IPS DF 4.7 (cell line): ENCODE results near the gene USH2A.

Experiments
- DNase-seq: peaks from one replicate; pipeline ENCODE4 v3.0.0-alpha.2; 2013; ENCODE audit warnings: low spot score; ENCODE audit errors: extremely low read depth

Gene USH2A, protein sequence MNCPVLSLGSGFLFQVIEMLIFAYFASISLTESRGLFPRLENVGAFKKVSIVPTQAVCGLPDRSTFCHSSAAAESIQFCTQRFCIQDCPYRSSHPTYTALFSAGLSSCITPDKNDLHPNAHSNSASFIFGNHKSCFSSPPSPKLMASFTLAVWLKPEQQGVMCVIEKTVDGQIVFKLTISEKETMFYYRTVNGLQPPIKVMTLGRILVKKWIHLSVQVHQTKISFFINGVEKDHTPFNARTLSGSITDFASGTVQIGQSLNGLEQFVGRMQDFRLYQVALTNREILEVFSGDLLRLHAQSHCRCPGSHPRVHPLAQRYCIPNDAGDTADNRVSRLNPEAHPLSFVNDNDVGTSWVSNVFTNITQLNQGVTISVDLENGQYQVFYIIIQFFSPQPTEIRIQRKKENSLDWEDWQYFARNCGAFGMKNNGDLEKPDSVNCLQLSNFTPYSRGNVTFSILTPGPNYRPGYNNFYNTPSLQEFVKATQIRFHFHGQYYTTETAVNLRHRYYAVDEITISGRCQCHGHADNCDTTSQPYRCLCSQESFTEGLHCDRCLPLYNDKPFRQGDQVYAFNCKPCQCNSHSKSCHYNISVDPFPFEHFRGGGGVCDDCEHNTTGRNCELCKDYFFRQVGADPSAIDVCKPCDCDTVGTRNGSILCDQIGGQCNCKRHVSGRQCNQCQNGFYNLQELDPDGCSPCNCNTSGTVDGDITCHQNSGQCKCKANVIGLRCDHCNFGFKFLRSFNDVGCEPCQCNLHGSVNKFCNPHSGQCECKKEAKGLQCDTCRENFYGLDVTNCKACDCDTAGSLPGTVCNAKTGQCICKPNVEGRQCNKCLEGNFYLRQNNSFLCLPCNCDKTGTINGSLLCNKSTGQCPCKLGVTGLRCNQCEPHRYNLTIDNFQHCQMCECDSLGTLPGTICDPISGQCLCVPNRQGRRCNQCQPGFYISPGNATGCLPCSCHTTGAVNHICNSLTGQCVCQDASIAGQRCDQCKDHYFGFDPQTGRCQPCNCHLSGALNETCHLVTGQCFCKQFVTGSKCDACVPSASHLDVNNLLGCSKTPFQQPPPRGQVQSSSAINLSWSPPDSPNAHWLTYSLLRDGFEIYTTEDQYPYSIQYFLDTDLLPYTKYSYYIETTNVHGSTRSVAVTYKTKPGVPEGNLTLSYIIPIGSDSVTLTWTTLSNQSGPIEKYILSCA (N-terminal part only)

GRCh38 chr1:216422821-216423520, at the start of gene USH2A:
Gene USH2A (minus strand): TSS chr1:216423448. CDS start chr1:216422336, 1,112 bp downstream.
- no peak for DNase-seq

DNA sequence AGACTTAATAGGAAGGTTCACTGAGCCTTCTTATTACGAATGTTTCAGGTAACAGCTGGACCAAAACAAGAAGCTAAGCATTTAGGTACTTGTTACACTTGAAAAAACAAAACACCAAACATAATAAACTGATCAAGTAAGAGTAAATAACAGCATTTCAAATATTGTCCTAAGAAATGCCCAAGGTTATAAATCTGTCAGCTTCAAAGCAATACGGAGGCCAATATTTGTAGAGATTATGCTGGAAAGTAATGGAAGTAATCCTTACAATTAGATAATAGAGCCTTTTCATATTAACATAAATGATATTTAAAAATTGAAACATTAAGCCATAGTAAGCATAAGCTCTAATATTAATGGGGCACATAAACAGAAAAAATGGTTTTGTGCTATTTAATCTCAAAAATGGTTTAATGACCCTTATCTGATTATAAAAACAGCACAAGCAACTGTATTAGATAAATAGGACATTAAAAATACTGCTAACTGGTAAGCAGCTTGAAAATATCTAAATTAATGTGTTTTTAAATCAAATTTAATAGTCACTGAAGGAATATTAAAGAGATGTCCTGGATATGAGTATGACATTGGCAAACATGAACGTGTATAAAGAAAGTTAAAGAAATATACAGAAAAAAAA, 43.0 kb upstream of the USH2A start:
- no peak for DNase-seq

GRCh38 chr1:216464489-216464888, 41.2 kb upstream of the USH2A start:
- DNase-seq = no peak

- no peak for DNase-seq
Observed at GRCh38 chr1:216462066-216462775, 39.0 kb upstream of the USH2A start.

DNA sequence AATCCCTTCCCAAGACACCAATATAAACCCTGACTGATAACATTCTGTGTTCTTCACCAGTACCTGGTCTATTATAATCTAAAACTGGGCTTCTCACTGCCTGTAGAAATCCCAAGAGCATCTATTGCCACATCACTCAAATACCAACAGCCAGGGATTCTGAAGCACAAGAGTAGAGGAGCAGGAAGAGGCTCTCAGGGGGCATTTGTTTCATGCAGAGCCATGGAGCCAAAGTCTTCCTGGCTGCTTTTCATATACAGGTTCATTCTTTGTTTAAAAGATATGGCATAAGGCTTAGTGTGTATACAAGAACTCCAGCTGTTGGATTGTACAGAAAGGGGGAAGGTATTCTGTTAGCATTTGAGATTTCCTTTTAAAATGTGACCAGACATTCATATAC, 38.2 kb upstream of the USH2A start:
- no peak for DNase-seq

- no peak for DNase-seq
Observed at GRCh38 chr1:216459651-216460207, 36.5 kb upstream of the USH2A start.

GRCh38 chr1:216458812-216459211, 35.6 kb upstream of the USH2A start:
- DNase-seq = no peak

GRCh38 chr1:216457356-216457755, 34.1 kb upstream of the USH2A start:
- DNase-seq = no peak

DNA sequence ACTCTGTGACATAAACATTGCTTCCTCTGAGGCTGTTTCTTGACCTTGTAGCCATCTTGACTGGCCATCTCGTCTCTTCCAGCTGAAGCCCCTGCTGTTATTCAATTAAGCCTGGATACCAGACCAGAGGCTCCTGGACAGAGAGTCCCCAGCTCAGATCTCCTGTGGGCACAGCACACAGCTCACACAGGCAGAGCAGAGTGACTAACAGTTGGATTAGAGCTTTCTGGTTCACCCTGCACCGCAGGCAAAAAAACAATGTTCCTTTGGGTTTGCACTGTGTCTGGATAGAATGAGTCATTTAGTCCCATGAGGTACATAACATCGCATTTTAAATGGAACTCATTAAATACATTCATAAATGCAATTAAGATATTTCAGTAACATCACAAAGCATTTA, 33.4 kb upstream of the USH2A start:
- DNase-seq = peak; percentile 2

- no peak for DNase-seq
Observed at GRCh38 chr1:216453777-216454176, 30.5 kb upstream of the USH2A start.

DNA sequence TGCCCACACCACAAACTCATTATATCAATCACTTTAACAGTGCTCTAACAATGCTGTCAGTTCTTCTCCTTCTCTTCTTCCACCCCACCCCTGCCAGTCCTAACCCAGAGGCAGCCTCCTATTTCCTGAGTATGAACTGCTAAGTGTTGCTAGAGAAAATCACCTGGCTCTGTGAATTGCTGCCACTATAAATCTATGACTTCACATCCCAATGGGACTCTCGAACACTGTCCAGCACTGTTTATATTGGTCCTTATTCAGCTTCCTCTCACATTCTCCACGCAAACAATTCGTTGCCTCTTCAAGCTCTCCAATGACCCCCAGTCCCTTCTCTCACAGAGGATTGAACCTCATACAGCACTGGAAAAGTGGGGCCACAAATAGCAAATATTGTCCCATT, 27.0 kb upstream of the USH2A start:
- DNase-seq = no peak

DNA sequence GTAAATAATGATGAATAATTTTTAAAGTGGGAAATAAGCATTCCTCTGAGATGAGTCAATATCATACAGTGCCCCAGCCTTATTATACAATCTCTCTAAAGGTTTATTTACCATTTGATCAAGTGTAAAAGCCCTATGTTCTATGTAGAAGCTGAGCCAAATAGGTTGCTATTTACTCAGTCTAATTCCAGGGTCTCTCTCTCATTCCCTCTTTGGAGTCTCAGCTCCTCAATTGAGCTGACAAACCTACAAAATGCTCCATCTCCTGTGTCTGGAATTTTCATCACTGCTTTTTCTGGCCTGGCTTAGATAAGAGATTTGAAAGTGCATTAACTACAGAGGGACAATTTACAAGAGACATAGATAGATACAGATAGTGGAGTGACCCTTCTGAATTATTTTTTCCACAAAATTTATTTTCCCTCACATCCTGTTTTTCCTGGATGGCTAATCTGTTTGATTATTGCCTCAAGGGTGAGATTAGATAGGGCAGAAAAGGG, 24.8 kb upstream of the USH2A start:
- DNase-seq = no peak

GRCh38 chr1:216437603-216438002, 14.4 kb upstream of the USH2A start:
- DNase-seq = no peak

DNA sequence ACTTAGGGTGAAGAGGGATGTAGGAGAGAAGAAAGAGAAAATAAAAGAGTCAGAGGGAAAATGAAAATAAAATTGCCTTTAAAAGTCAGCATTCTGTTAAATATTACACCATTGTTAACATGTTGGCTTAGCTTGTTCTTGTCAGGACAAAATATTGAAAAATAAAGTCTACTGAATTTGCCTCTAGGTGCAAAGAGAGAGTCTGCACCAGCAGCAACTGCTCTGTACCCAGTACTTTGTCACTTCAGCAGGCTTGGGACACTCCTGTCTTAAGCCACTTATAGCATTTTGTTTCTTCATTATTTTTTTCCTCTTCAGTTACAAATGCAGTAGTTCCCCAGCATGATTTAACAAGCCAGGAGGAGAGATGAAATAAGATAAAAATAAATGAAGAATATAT, 11.0 kb upstream of the USH2A start:
- no peak for DNase-seq

GRCh38 chr1:216433175-216433574, 9.9 kb upstream of the USH2A start:
- no peak for DNase-seq

DNA sequence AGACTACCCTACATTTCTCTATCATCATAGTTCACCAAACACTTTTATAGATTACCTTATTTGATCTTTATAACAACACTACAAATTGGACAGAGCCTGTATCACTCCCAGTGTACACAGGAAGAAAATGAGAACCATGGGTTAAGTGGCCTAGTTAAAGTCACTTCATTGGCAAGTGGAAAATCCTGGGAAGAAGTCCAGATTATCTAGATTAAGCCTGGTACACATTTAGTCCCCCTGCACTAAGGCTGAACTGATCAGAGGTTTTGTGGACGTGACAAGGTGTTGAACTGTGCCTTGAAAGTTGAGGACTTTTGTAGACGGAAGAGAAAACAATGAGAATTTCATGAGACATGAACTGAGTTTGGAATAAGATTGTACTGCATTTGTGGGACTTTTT, 7.5 kb upstream of the USH2A start:
- DNase-seq = no peak

- DNase-seq = no peak
Observed at GRCh38 chr1:216425577-216425976, 2.3 kb upstream of the USH2A start.

- no peak for DNase-seq
Observed at GRCh38 chr1:216420746-216421145, 2.5 kb downstream of the USH2A start.

- DNase-seq = no peak
Observed at GRCh38 chr1:216420263-216420662, 3.0 kb downstream of the USH2A start.

DNA sequence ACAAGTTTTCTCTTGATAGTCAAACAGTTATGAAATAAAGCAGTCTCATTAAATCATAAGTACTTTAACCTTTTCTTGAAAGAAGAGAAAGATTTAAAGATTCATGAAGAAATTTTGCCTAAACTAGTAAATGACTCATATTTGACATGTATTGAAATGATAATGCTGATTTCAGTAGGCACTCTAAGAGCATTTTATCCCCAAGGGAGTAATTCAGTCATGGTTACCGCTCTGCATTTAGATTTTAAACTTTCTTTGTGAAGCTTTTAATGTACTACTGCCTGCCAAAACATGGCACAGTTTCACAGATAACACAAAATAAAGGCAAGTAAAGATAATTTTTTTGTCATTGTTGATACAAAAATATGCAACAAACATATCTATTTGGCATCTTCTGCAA, 6.8 kb downstream of the USH2A start:
- no peak for DNase-seq
